Posterior vena cava (tissue), 2 donors: Measurements from ENCODE around the gene GAB1. TPM values are rescaled to one million over a fixed set of nuclear protein-coding genes. Genes with fewer than 3 reads are reported as not detected.

Experiments
- DNase-seq: peaks from one replicate; pipeline ENCODE4 v3.0.0-alpha.2; 2020; ENCODE audit warnings: low spot score
- intact Hi-C, 2 donors: fragments of 100-400 bp; cut with DNase I; formaldehyde crosslinking; loops; one replicate each; pipeline versions ENCODE4 v1.14.1 to v1.14.2; 2022 to 2023
- total RNA-seq, 2 donors: library from RNA; stranded (reverse); fragmentation: NEBNext Ultra II Directional; extraction: Animal tissue kit (Norgen Biotek cat#: 25700); gene quantifications; one replicate each; pipeline ENCODE4 v1.2.1, GENCODE V29; 2021
- donor health status: DM: yes; HTN: yes; CAD: no.
- donor health status: DM: yes; HTN: yes; CAD: no.

The GAB1 gene
- total RNA-seq, 2 donors from 2014 or later: 36.0 to 36.6 TPM

DNA sequence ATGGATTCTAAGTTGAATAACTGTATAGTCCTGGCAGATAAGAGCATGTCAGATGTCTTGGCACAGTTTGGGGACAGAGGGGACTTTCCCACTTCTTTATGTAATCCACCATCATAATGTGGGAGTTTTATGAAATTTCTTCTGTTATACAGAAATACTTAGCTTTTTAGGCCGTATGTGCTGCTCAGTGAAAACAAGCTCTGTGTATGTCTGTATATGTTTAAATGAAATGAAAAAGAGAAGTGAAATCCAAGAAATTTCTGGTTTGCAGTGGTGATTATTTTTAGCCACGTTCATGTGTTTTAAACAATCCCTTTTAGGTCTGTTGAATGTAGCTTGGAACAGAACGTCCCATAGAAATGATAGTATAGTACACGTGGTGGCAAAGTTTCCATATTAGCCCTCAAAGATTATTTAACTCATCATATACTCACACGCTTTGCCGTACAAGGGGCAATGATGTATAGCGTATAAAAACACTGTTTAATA lies 41.0 kb downstream of the GAB1 start:
- intact Hi-C loops: no loop called here
- no peak for DNase-seq

DNA sequence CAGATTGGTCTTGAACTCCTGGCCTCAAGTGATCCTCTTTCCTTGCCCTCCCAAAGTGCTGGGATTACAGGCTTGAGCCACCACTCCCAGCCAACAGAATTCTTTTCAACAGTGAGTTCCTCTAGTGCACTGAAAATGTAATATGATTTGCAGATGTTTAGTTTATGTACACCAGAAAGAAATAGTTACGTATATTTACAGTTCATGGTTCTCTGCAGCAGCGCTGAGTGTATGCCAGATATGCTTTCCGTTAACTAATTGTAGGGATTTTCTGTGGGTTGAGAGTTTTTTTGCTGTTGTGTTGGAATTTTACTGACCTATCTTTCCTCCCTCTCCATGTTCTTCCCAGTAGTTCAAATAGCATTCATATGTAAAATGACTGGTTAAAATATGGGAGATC lies 44.0 kb downstream of the GAB1 start:
- no peak for DNase-seq
- intact Hi-C loops: no loop called here

GRCh38 chr4:143381189-143382118 lies 44.8 kb downstream of the GAB1 start:
- intact Hi-C loops: no loop called here
- DNase-seq: peak; percentile 92

DNA sequence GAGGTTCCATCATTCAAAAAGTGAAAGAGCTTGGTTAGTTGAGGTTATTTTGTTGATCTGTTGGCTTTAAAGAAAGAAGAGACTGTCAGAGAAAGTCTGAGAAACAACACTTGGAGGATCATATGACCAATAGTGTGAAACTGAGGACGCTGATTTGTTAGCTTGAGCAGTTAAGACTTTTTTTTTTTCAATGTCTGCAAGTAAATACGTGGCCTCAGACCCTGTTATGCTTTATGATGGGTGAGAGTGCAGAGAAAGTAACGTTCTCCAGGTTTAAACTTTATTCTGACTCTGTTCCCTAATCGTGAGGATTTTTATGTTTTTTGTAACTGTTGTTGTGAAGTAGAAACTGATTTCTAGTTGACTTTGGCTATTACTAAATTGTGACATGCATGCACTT lies 45.9 kb downstream of the GAB1 start:
- intact Hi-C loops: no loop called here
- DNase-seq: no peak

- intact Hi-C loops: no loop called here
- no peak for DNase-seq
Observed at GRCh38 chr4:143383005-143383574, 46.4 kb downstream of the GAB1 start.

- intact Hi-C loops: no loop called here
- DNase-seq: no peak
Observed at GRCh38 chr4:143384381-143384994, 47.8 kb downstream of the GAB1 start.

GRCh38 chr4:143386812-143387211 lies 50.1 kb downstream of the GAB1 start:
- no peak for DNase-seq
- intact Hi-C loops: no loop called here

DNA sequence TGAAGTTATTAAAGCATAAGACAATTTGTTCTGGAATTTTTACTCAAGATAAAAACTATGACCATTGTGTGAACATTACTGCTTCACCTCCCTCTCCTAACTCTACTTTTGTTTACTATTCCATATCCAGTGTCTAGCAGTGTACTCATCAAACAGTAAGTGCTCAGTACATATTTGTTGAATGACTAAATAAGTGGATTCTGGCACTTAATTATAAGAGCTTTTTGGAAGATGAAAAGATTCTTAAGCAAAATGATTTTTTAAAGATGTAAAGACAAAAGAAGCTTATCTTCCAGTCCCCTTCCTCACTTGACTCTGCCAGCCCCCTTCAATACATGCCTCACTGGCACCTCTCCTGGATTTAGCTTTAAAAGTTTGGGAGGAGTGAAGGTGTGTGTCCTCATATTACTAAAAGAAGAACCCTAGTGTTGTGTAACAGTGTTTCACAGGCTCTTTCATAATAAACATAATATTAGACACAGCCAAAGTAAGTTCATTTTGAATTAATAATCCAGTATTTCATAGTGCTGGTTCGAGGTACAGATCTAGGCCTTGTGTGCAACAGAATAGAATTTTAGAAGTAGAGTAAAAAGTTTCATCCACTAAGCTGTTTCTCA lies 53.0 kb downstream of the GAB1 start:
- no peak for DNase-seq
- intact Hi-C loops: no loop called here

- intact Hi-C loops: no loop called here
- no peak for DNase-seq
Observed at GRCh38 chr4:143390764-143391163, 54.1 kb downstream of the GAB1 start.

- intact Hi-C loops: no loop called here
- DNase-seq: no peak
Observed at GRCh38 chr4:143391261-143391660, 54.6 kb downstream of the GAB1 start.

- DNase-seq: no peak
Observed at GRCh38 chr4:143391895-143392294, 55.2 kb downstream of the GAB1 start.

GRCh38 chr4:143393195-143393594 lies 56.5 kb downstream of the GAB1 start:
- intact Hi-C loops: no loop called here
- DNase-seq: no peak

More at GRCh38 chr4:143391895-143392294, 55.2 kb downstream of the GAB1 start:
- intact Hi-C loops: no loop called here

DNA sequence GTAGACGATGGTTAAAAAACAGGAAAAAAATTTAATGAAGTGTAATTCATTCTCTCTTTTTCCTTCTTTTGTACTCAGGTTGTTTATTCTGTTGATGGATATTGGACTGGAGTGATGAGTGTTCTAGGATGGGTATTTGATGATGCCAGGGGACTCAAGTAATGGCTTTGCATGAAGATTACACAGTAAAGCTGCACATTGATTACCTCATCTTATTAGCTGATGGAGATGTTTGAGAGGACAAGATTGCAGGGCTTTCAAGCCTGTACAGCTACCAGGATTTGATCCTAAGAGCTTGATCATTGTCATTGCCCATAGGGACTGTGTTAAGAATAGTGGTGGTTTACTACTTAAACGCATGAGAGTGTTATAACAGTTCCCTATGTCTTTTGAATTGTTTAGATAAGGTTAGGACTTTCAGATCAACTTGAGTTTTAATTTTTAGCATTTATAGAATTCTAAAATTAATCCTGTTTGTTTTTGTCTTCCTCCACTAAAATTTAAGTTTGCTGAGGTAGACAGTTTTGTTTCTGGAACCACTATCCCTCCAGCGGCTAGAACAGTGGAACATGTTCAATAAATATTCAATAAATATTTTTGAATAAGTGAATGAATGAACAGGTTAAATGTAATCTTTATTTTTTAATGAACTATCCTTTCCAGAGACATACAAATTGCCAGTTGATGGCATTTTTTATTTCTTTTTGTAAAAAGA lies 58.2 kb downstream of the GAB1 start:
- intact Hi-C loops: no loop called here
- DNase-seq: no peak

GRCh38 chr4:143396695-143397094 lies 60.0 kb downstream of the GAB1 start:
- intact Hi-C loops: no loop called here
- no peak for DNase-seq

DNA sequence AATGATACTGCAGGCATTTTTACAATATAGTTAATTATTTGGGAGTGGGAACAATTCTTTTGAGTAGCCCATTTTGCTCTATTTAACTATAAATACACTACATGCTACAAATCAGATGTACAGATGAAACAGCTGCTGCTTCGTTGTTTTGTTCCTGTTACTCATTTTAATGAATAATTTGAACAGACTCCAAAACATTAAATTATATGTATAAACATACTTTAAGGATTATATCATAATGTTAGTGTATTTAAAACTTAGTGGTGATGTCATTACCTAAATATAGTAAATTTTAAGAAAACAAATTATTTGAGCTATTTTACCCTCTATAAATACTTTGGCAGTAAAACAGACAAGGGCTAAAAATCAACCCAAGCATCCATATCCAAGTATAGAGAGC lies 60.7 kb downstream of the GAB1 start:
- DNase-seq: no peak
- intact Hi-C loops: no loop called here

- intact Hi-C loops: no loop called here
- DNase-seq: no peak
Observed at GRCh38 chr4:143397887-143398286, 61.2 kb downstream of the GAB1 start.

GRCh38 chr4:143399113-143399949 lies 62.7 kb downstream of the GAB1 start:
- intact Hi-C loops: no loop called here
- DNase-seq: no peak

DNA sequence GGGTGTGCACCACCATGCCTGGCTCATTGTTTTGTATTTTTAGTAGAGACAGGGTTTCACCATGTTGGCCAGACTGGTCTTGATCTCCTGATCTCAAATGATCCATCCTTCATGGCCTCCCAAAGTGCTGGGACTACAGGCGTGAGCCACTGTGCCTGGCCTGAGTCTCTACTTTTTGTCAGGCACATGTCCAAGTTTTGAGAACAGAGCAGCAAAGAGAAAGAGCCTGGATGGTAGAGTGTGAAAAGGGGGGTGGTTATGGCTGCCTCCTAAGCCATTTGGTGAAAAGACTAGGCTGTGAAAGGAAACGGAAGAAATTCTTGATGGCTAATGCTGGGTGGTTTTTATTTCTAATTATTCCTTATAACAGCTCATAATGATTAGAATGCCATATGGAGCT lies 63.4 kb downstream of the GAB1 start:
- DNase-seq: no peak
- intact Hi-C loops: loop anchor here in 1 of 2 donors (10.0 kb wide), 1 partner anchor 45 kb away; no protein-coding TSS in a partner anchor
